Measurements from ENCODE around the gene SLC24A3. TPM values are rescaled to one million over a fixed set of nuclear protein-coding genes. Genes with fewer than 3 reads are reported as not detected.

The SLC24A3 gene
- polyA plus RNA-seq, 1 donor (not counting 4 experiments of a cell fraction or from before 2014, with no cell fraction given): 0.17 TPM

GRCh38 chr20:19330731-19331130, 118.3 kb downstream of the SLC24A3 start:
- no peaks in the 10 kb centered on the region for H3K36me3 ChIP-seq (ENCODE audit: control insufficient read depth in 2 of 2, extremely low read depth in 1 of 2, insufficient read depth in 2 of 2, low read length in 2 of 2)
- H3K9me3 ChIP-seq (ENCODE audit: control insufficient read depth, low read depth, low read length): no peaks in the 10 kb centered on the region
- dilution Hi-C loops (cut with MboI; ENCODE audit: extremely low pct_ligation_motif_present, low sequenced_read_pairs): no loop called here
- no peak overlapping the region for H2AFZ ChIP-seq (ENCODE audit: control insufficient read depth, low read length)
- H3K4me3 ChIP-seq (ENCODE audit: control insufficient read depth in 2 of 3, extremely low read depth in 1 of 3, insufficient read depth in 2 of 3, low read depth in 1 of 3, low read length in 3 of 3): no peak overlapping the region
- H3K4me1 ChIP-seq (ENCODE audit: control insufficient read depth, extremely low read depth, insufficient read depth, low read length): no peaks in the 10 kb centered on the region
- H3K27ac ChIP-seq (ENCODE audit: control insufficient read depth, insufficient read depth, low read length): no peak overlapping the region
- DNase-seq (ENCODE audit: low read depth, low spot score) (no peak), FAIRE-seq (no peak)
- no peak overlapping the region for H3K9ac ChIP-seq (ENCODE audit: control insufficient read depth, extremely low read depth, insufficient read depth, low read length)
- no peaks in the 10 kb centered on the region for H3K27me3 ChIP-seq (ENCODE audit: control insufficient read depth, extremely low read depth, insufficient read depth, low read length)
- no peak overlapping the region for H3K4me2 ChIP-seq (ENCODE audit: control insufficient read depth, extremely low read depth, insufficient read depth, low read depth, low read length)
- no peaks in the 10 kb centered on the region for H4K20me1 ChIP-seq (ENCODE audit: control insufficient read depth, extremely low read depth, insufficient read depth, low read length)
- no peaks in the 10 kb centered on the region for H3K79me2 ChIP-seq (ENCODE audit: control insufficient read depth, insufficient read depth, low read length)
- H3K9me1 ChIP-seq (ENCODE audit: control insufficient read depth, extremely low read depth, insufficient read depth, low read length): no peaks in the 10 kb centered on the region
- TF ChIP-seq EZH2 (IDR thresholded peaks at IDR 0.05; ENCODE audit: low read length) (no peak), CTCF (optimal IDR thresholded peaks at IDR 0.05 in 1 of 3, IDR thresholded peaks at IDR 0.05 in 1 of 3, conservative IDR thresholded peaks at IDR 0.05 in 1 of 3; ENCODE audit: extremely low read depth in 1 of 3, insufficient read depth in 2 of 3, low read length in 3 of 3) (no peak)

GRCh38 chr20:19333563-19333962, 121.1 kb downstream of the SLC24A3 start:
- dilution Hi-C loops (cut with MboI; ENCODE audit: extremely low pct_ligation_motif_present, low sequenced_read_pairs): no loop called here
- no peaks in the 10 kb centered on the region for H3K4me1 ChIP-seq (ENCODE audit: control insufficient read depth, extremely low read depth, insufficient read depth, low read length)
- FAIRE-seq (no peak), DNase-seq (ENCODE audit: low read depth, low spot score) (no peak)
- no peak overlapping the region for H3K4me3 ChIP-seq (ENCODE audit: control insufficient read depth in 2 of 3, extremely low read depth in 1 of 3, insufficient read depth in 2 of 3, low read depth in 1 of 3, low read length in 3 of 3)
- H3K9me1 ChIP-seq (ENCODE audit: control insufficient read depth, extremely low read depth, insufficient read depth, low read length): no peaks in the 10 kb centered on the region
- H3K36me3 ChIP-seq (ENCODE audit: control insufficient read depth in 2 of 2, extremely low read depth in 1 of 2, insufficient read depth in 2 of 2, low read length in 2 of 2): no peaks in the 10 kb centered on the region
- H3K4me2 ChIP-seq (ENCODE audit: control insufficient read depth, extremely low read depth, insufficient read depth, low read depth, low read length): no peak overlapping the region
- H3K27me3 ChIP-seq (ENCODE audit: control insufficient read depth, extremely low read depth, insufficient read depth, low read length): no peaks in the 10 kb centered on the region
- no peaks in the 10 kb centered on the region for H3K9me3 ChIP-seq (ENCODE audit: control insufficient read depth, low read depth, low read length)
- TF ChIP-seq CTCF (optimal IDR thresholded peaks at IDR 0.05 in 1 of 3, IDR thresholded peaks at IDR 0.05 in 1 of 3, conservative IDR thresholded peaks at IDR 0.05 in 1 of 3; ENCODE audit: extremely low read depth in 1 of 3, insufficient read depth in 2 of 3, low read length in 3 of 3) (no peak), EZH2 (IDR thresholded peaks at IDR 0.05; ENCODE audit: low read length) (no peak)
- H3K79me2 ChIP-seq (ENCODE audit: control insufficient read depth, insufficient read depth, low read length): no peaks in the 10 kb centered on the region
- no peak overlapping the region for H3K9ac ChIP-seq (ENCODE audit: control insufficient read depth, extremely low read depth, insufficient read depth, low read length)
- H4K20me1 ChIP-seq (ENCODE audit: control insufficient read depth, extremely low read depth, insufficient read depth, low read length): no peaks in the 10 kb centered on the region
- no peak overlapping the region for H2AFZ ChIP-seq (ENCODE audit: control insufficient read depth, low read length)
- no peak overlapping the region for H3K27ac ChIP-seq (ENCODE audit: control insufficient read depth, insufficient read depth, low read length)
